Neural crest cell (in vitro differentiated cells): ENCODE results near the gene SPTSSA. TPM values are rescaled to one million over a fixed set of nuclear protein-coding genes. Genes with fewer than 3 reads are reported as not detected.

Source experiments
- DNase-seq: peaks from one replicate; pipeline ENCODE4 v3.0.0; 2021; ENCODE audit warnings: low read depth, mixed read lengths, low spot score
- H3K27ac Mint-ChIP-seq: one replicate; pipeline ENCODE4 v1.8.0; 2021; ENCODE audit warnings: mild to moderate bottlenecking, mixed read lengths; ENCODE audit not compliant: unreplicated experiment
- H3K27me3 Mint-ChIP-seq: 2 replicates; pipeline ENCODE4 v1.8.0; 2021; ENCODE audit warnings: low read depth, mild to moderate bottlenecking, mixed read lengths
- H3K36me3 Mint-ChIP-seq: 2 replicates; pipeline ENCODE4 v1.8.0; 2021; ENCODE audit warnings: low read depth, mild to moderate bottlenecking, mixed read lengths
- H3K4me1 Mint-ChIP-seq: 2 replicates; pipeline ENCODE4 v1.8.0; 2021; ENCODE audit warnings: mixed read lengths
- H3K4me3 Mint-ChIP-seq: one replicate; pipeline ENCODE4 v1.8.0; 2021; ENCODE audit warnings: mild to moderate bottlenecking, mixed read lengths
- H3K9me3 Mint-ChIP-seq: 2 replicates; pipeline ENCODE4 v1.8.0; 2021; ENCODE audit warnings: mixed read lengths
- total RNA-seq: library from RNA; stranded (reverse); gene quantifications from 2 replicates; pipeline ENCODE4 v1.2.1, GENCODE V29; 2021
- TF ChIP-seq, protein P1 (sequence below): fragments of 200-600 bp; sonication (generic); conservative IDR thresholded peaks from 2 replicates; pipeline ENCODE4 v1.5.0; 2021; ENCODE audit warnings: antibody characterized with exemption, mild to moderate bottlenecking

The SPTSSA gene
- total RNA-seq, 1 donor from 2014 or later = 24.7 TPM

DNA sequence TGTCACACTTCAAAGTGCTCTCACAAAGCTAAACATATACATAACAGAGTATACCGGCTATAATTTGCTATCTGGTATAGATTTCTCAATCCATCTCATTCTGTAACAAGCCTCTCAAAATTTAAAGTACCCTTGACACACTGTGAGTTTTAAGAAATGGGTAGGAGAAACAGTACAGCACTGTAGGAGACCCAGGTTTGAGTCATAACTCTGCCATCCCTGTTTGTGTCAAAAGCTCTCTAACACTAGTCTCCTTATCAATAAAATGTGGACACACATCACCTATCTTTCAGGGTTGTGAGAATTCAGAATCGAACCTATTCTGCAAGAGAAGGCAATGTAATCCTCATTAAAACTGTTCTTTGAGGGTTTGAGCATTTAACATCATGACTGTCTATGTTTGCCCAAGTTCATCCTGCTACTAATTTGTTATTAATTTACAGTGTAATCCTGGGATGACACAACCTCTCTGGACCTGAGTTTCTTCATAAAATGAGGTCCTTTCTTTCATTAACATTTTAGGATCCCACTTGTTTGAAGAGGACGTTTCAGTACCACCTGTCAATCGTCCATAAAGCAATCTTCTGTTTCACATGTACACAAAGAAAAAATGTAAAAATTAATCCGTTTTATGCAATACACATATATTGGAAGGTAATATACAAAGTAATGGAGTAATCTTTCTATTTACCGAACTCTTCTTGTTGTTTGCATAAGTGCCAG lies 12.1 kb downstream of the SPTSSA start:
- peaks cover 6% of the 10 kb centered on the region for H3K36me3 Mint-ChIP-seq
- H3K27me3 Mint-ChIP-seq = no peaks in the 10 kb centered on the region
- H3K4me3 Mint-ChIP-seq = no peak overlapping the region
- H3K9me3 Mint-ChIP-seq = no peaks in the 10 kb centered on the region
- no peak for DNase-seq
- H3K4me1 Mint-ChIP-seq = peaks cover 9% of the 10 kb centered on the region
- H3K27ac Mint-ChIP-seq = no peak overlapping the region
- TF ChIP-seq, protein P1, sequence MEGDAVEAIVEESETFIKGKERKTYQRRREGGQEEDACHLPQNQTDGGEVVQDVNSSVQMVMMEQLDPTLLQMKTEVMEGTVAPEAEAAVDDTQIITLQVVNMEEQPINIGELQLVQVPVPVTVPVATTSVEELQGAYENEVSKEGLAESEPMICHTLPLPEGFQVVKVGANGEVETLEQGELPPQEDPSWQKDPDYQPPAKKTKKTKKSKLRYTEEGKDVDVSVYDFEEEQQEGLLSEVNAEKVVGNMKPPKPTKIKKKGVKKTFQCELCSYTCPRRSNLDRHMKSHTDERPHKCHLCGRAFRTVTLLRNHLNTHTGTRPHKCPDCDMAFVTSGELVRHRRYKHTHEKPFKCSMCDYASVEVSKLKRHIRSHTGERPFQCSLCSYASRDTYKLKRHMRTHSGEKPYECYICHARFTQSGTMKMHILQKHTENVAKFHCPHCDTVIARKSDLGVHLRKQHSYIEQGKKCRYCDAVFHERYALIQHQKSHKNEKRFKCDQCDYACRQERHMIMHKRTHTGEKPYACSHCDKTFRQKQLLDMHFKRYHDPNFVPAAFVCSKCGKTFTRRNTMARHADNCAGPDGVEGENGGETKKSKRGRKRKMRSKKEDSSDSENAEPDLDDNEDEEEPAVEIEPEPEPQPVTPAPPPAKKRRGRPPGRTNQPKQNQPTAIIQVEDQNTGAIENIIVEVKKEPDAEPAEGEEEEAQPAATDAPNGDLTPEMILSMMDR = no peak

GRCh38 chr14:34439090-34439489 lies 22.9 kb downstream of the SPTSSA start:
- peaks cover 18% of the 10 kb centered on the region for H3K4me1 Mint-ChIP-seq
- DNase-seq = no peak
- TF ChIP-seq, protein P1 = no peak
- H3K9me3 Mint-ChIP-seq = peaks cover 11% of the 10 kb centered on the region
- H3K27me3 Mint-ChIP-seq = no peaks in the 10 kb centered on the region
- H3K36me3 Mint-ChIP-seq = peaks cover 15% of the 10 kb centered on the region
- no peak overlapping the region for H3K27ac Mint-ChIP-seq
- H3K4me3 Mint-ChIP-seq = no peak overlapping the region

- peaks cover 11% of the 10 kb centered on the region for H3K9me3 Mint-ChIP-seq
- H3K4me1 Mint-ChIP-seq = peaks cover 18% of the 10 kb centered on the region
- TF ChIP-seq, protein P1 = no peak
- no peaks in the 10 kb centered on the region for H3K27me3 Mint-ChIP-seq
- H3K4me3 Mint-ChIP-seq = no peak overlapping the region
- no peak for DNase-seq
- peaks cover 15% of the 10 kb centered on the region for H3K36me3 Mint-ChIP-seq
- no peak overlapping the region for H3K27ac Mint-ChIP-seq
Measured at GRCh38 chr14:34438438-34438837, 23.6 kb downstream of the SPTSSA start.

- H3K4me3 Mint-ChIP-seq = no peak overlapping the region
- TF ChIP-seq, protein P1 = no peak
- no peaks in the 10 kb centered on the region for H3K27me3 Mint-ChIP-seq
- H3K27ac Mint-ChIP-seq = no peak overlapping the region
- H3K36me3 Mint-ChIP-seq = peaks cover 16% of the 10 kb centered on the region
- peaks cover 11% of the 10 kb centered on the region for H3K9me3 Mint-ChIP-seq
- DNase-seq = no peak
- H3K4me1 Mint-ChIP-seq = peaks cover 18% of the 10 kb centered on the region
Measured at GRCh38 chr14:34437729-34438080, 24.3 kb downstream of the SPTSSA start.

DNA sequence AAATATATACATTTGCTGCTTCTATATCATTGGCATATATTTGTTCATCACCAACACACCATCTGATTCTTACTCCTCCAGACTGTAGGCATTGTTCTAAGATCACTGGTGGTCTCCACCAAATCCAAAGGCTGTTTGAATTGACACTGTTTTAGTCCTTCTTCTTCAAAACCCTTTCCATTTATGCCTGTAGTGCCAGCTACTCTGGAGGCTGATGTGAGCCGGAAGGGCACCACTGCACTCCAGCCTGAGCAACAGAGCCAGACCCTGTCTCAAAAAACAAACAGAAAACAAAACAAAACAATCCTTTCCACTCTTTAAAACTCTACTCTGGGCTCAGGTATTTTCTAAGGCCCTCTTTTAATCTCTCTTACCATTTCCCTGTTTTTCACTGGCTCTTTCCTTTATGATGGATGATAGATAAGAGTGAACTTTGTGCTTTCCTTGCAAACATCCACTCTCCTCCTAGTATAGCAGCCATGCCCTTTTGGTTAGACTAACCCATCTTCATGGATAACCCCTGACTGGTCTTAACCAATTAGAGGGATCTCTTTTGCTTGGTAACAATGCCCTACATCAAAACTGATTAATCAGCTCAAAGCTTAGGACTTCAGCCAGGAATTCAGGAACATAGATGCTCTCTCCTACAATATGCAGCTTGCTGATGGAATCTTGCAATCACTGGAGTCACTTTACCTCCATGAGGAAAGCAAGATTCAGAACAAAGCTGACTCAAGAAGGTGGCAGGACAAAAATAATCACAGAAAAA lies 24.9 kb downstream of the SPTSSA start:
- no peak overlapping the region for H3K4me3 Mint-ChIP-seq
- H3K4me1 Mint-ChIP-seq = peaks cover 18% of the 10 kb centered on the region
- no peaks in the 10 kb centered on the region for H3K27me3 Mint-ChIP-seq
- peaks cover 11% of the 10 kb centered on the region for H3K9me3 Mint-ChIP-seq
- no peak overlapping the region for H3K27ac Mint-ChIP-seq
- TF ChIP-seq, protein P1 = no peak
- peaks cover 16% of the 10 kb centered on the region for H3K36me3 Mint-ChIP-seq
- no peak for DNase-seq
